H1 (cell line): Measurements from ENCODE around the gene DOCK9. TPM values are rescaled to one million over a fixed set of nuclear protein-coding genes. Genes with fewer than 3 reads are reported as not detected.

ENCODE experiments used
- CTCF ChIA-PET: fragments of 300-600 bp; sonication (Branson Sonifier 250); formaldehyde crosslinking; loops from one replicate; lab custom pipeline; 2021; ENCODE audit not compliant: partially characterized antibody; lab: Charles Lee
- POLR2A ChIA-PET: fragments of 300-600 bp; sonication (Branson Sonifier 250); formaldehyde crosslinking; loops from one replicate; lab custom pipeline; 2021; ENCODE audit warnings: inconsistent platforms; ENCODE audit not compliant: partially characterized antibody; lab: Charles Lee
- DNase-seq, 2 experiments: peaks; one replicate each; pipeline versions ENCODE4 v3.0.0 to v3.0.0-alpha.2; 2010 to 2022; ENCODE audit warnings: low spot score in 2 of 2, low read depth in 1 of 2, mixed read lengths in 1 of 2
- FAIRE-seq: peaks from 2 replicates; lab custom pipeline; 2011; peaks lifted over from hg19 to GRCh38; lab: Jason Lieb, UNC
- H2AFZ ChIP-seq: 2 replicates; pipeline ENCODE4 v1.8.1; 2012; ENCODE audit warnings: low read length, inconsistent platforms
- H2AK5ac ChIP-seq: 2 replicates; pipeline ENCODE4 v1.6.1; 2013; ENCODE audit warnings: low read depth, low read length
- H2BK120ac ChIP-seq: replicated peaks from 2 replicates; pipeline ENCODE3; 2013; ENCODE audit warnings: low read depth, low read length, inconsistent platforms
- H2BK12ac ChIP-seq: 2 replicates; pipeline ENCODE4 v1.6.1; 2013; ENCODE audit warnings: low read depth, low read length
- H2BK15ac ChIP-seq: 2 replicates; pipeline ENCODE4 v1.6.1; 2013; ENCODE audit warnings: low read length
- H2BK20ac ChIP-seq: 2 replicates; pipeline ENCODE4 v1.6.1; 2013; ENCODE audit warnings: low read length
- H2BK5ac ChIP-seq: 2 replicates; pipeline ENCODE4 v1.6.1; 2013; ENCODE audit warnings: low read depth, low read length
- H3K14ac ChIP-seq: 2 replicates; pipeline ENCODE4 v1.6.1; 2013; ENCODE audit warnings: inconsistent platforms; ENCODE audit not compliant: insufficient read length
- H3K18ac ChIP-seq: 2 replicates; pipeline ENCODE4 v1.6.1; 2013; ENCODE audit warnings: low read length; ENCODE audit errors: extremely low read depth
- H3K23ac ChIP-seq: 2 replicates; pipeline ENCODE4 v1.6.1; 2013; ENCODE audit warnings: inconsistent platforms; ENCODE audit not compliant: insufficient read length
- H3K23me2 ChIP-seq: 2 replicates; pipeline ENCODE4 v1.6.1; 2013; ENCODE audit warnings: low read depth, low read length
- H3K27ac ChIP-seq: 2 replicates; pipeline ENCODE4 v1.6.1; 2011; ENCODE audit warnings: low read depth, low read length, inconsistent platforms
- H3K27me3 ChIP-seq, 4 experiments: replicated peaks in 1 of 4; 1 replicate in 1 of 4; 2 replicates in 3 of 4; pipeline versions ENCODE4 v1.6.1 to v1.8.1; 2011 to 2013; ENCODE audit warnings: low read length in 3 of 4, mild to moderate bottlenecking in 3 of 4, inconsistent platforms in 2 of 4, mixed read lengths in 2 of 4, moderate library complexity in 1 of 4; ENCODE audit not compliant: control insufficient read depth in 3 of 4, insufficient read depth in 3 of 4; ENCODE audit errors: extremely low read depth in 1 of 4
- H3K36me3 ChIP-seq, 4 experiments: 2 replicates each; pipeline versions ENCODE4 v1.6.1 to v1.8.1; 2011 to 2013; ENCODE audit warnings: mild to moderate bottlenecking in 4 of 4, low read length in 3 of 4, moderate library complexity in 2 of 4, control low read depth in 1 of 4, inconsistent platforms in 1 of 4; ENCODE audit not compliant: insufficient read depth in 4 of 4, control insufficient read depth in 2 of 4
- H3K4ac ChIP-seq: replicated peaks from 2 replicates; pipeline ENCODE3; 2013; ENCODE audit warnings: low read length, low read depth, mixed read lengths, inconsistent platforms; ENCODE audit not compliant: insufficient read length
- H3K4me1 ChIP-seq, 4 experiments: replicated peaks in 1 of 4; 1 replicate in 1 of 4; 2 replicates in 3 of 4; pipeline versions ENCODE4 v1.6.1 to v1.8.1; 2011 to 2013; ENCODE audit warnings: low read length in 3 of 4, inconsistent platforms in 2 of 4, mixed read lengths in 1 of 4; ENCODE audit not compliant: insufficient read depth in 4 of 4, control insufficient read depth in 3 of 4
- H3K4me2 ChIP-seq, 2 experiments: 2 replicates each; pipeline versions ENCODE4 v1.6.1 to v1.8.1; 2011 to 2013; ENCODE audit warnings: low read depth in 2 of 2, low read length in 2 of 2, control low read depth in 1 of 2, inconsistent platforms in 1 of 2, mild to moderate bottlenecking in 1 of 2; ENCODE audit not compliant: insufficient read depth in 1 of 2
- H3K4me3 ChIP-seq, 4 experiments: fragments of 200-600, 300-600 bp in 1 of 4; sonication (generic), shearing (Covaris generic), sonication (Bioruptor Twin) in 1 of 4; 2 replicates each; pipeline versions ENCODE4 v1.5.1 to v1.8.1; 2011 to 2016; ENCODE audit warnings: low read length in 4 of 4, low read depth in 3 of 4, control low read depth in 2 of 4, inconsistent platforms in 2 of 4, mild to moderate bottlenecking in 2 of 4, mixed read lengths in 1 of 4, moderate library complexity in 1 of 4; ENCODE audit not compliant: insufficient read depth in 2 of 4; ENCODE audit errors: extremely low read depth in 1 of 4
- H3K56ac ChIP-seq: replicated peaks from 2 replicates; pipeline ENCODE3; 2013; ENCODE audit warnings: low read depth, mild to moderate bottlenecking, mixed read lengths, low read length, inconsistent platforms; ENCODE audit not compliant: insufficient read length
- H3K79me1 ChIP-seq: 2 replicates; pipeline ENCODE4 v1.6.1; 2013; ENCODE audit warnings: low read depth, low read length, control low read depth
- H3K79me2 ChIP-seq, 2 experiments: 2 replicates each; pipeline versions ENCODE4 v1.6.1 to v1.8.1; 2012 to 2013; ENCODE audit warnings: low read length in 2 of 2, mild to moderate bottlenecking in 2 of 2, inconsistent platforms in 1 of 2; ENCODE audit not compliant: insufficient read depth in 2 of 2, control insufficient read depth in 1 of 2
- H3K9ac ChIP-seq, 4 experiments: replicated peaks in 1 of 4; 1 replicate in 1 of 4; 2 replicates in 3 of 4; pipeline versions ENCODE4 v1.6.1 to v1.8.1; 2011 to 2013; ENCODE audit warnings: low read depth in 3 of 4, low read length in 3 of 4, control low read depth in 2 of 4, mild to moderate bottlenecking in 2 of 4, moderate library complexity in 2 of 4, inconsistent platforms in 1 of 4; ENCODE audit errors: extremely low read depth in 1 of 4
- H3K9me3 ChIP-seq, 2 experiments: 2 replicates each; pipeline versions ENCODE4 v1.6.1 to v1.8.1; 2012 to 2013; ENCODE audit warnings: mild to moderate bottlenecking in 2 of 2, moderate library complexity in 2 of 2, control low read depth in 1 of 2, inconsistent platforms in 1 of 2, low read depth in 1 of 2, low read length in 1 of 2, mixed read lengths in 1 of 2; ENCODE audit not compliant: insufficient read depth in 2 of 2
- H4K20me1 ChIP-seq, 2 experiments: replicated peaks in 1 of 2; 2 replicates each; pipeline versions ENCODE3 to v1.8.1; 2011 to 2013; ENCODE audit warnings: inconsistent platforms in 2 of 2, low read length in 2 of 2, mild to moderate bottlenecking in 1 of 2; ENCODE audit not compliant: insufficient read depth in 2 of 2, control insufficient read depth in 1 of 2
- H4K5ac ChIP-seq: 2 replicates; pipeline ENCODE4 v1.6.1; 2013; ENCODE audit warnings: low read length, low read depth, mixed read lengths, inconsistent platforms; ENCODE audit not compliant: insufficient read length
- H4K8ac ChIP-seq: 2 replicates; pipeline ENCODE4 v1.8.0; 2013; ENCODE audit warnings: mild to moderate bottlenecking, moderate library complexity, low read length, inconsistent platforms; ENCODE audit not compliant: insufficient read depth; ENCODE audit errors: extremely low read depth
- H4K91ac ChIP-seq: replicated peaks from 2 replicates; pipeline ENCODE3; 2013; ENCODE audit warnings: low read length, mixed read lengths, inconsistent platforms; ENCODE audit not compliant: insufficient read length
- BACH1 ChIP-seq: IDR thresholded peaks from 2 replicates; pipeline ENCODE4 v1.6.1; 2012; ENCODE audit warnings: low read length, improper control_type of control experiment
- CBX5 ChIP-seq: fragments of 300-800, 300-1000 bp; sonication (generic); IDR thresholded peaks from 2 replicates; pipeline ENCODE4 v1.7.1; 2016; ENCODE audit warnings: antibody characterized with exemption, low read length, low read depth
- CBX8 ChIP-seq: fragments of 300-800, 300-1000 bp; sonication (generic); IDR thresholded peaks from 2 replicates; pipeline ENCODE4 v1.7.1; 2016; ENCODE audit warnings: low read depth, low read length, borderline replicate concordance
- HDAC2 ChIP-seq, 2 experiments: fragments of 300-600 bp in 1 of 2; sonication (generic) in 1 of 2; IDR thresholded peaks; 2 replicates each; pipeline ENCODE4 v1.6.1; 2011 to 2012; ENCODE audit warnings: low read depth in 2 of 2, low read length in 2 of 2, mild to moderate bottlenecking in 2 of 2, moderate library complexity in 2 of 2, borderline replicate concordance in 1 of 2, inconsistent platforms in 1 of 2
- HDAC6 ChIP-seq: IDR thresholded peaks from one replicate; pipeline ENCODE4 v1.7.1; 2012; ENCODE audit warnings: low read depth, mild to moderate bottlenecking, inconsistent platforms, low read length, moderate library complexity
- JUN ChIP-seq: IDR thresholded peaks from 2 replicates; pipeline ENCODE4 v1.6.1; 2011; ENCODE audit warnings: low read depth, mild to moderate bottlenecking, improper control_type of control experiment, low read length
- KDM5A ChIP-seq: fragments of 200-600 bp; IDR thresholded peaks from 2 replicates; pipeline ENCODE4 v1.7.1; 2012; ENCODE audit warnings: mild to moderate bottlenecking, low read length, inconsistent platforms, mixed read lengths
- WGBS, 2 experiments: shearing (Covaris generic) in 1 of 2; methylation state at CpG; one replicate each; pipeline versions ENCODE4 v1.1.6 to v1.1.7; 2013 to 2015; ENCODE audit warnings: low lambda C conversion rate in 2 of 2, mixed read lengths in 2 of 2, inconsistent platforms in 1 of 2, low coverage in 1 of 2, missing lambda C conversion rate in 1 of 2; ENCODE audit not compliant: insufficient replicate concordance in 2 of 2, insufficient coverage in 1 of 2, insufficient read length in 1 of 2; ENCODE audit errors: extremely low coverage in 1 of 2, missing lambda C conversion rate in 1 of 2; 5-methylcytosine and 5-hydroxymethylcytosine counted together
- polyA plus RNA-seq, 7 experiments: library from polyadenylated mRNA; depleted of rRNA in 3 of 7; stranded (reverse) in 5 of 7; unstranded in 2 of 7; fragments of >200 nt in 5 of 7; fragments of 200-250 nt in 2 of 7; gene quantifications; 1 replicate in 5 of 7; 2 replicates in 1 of 7; 4 replicates in 1 of 7; pipeline versions ENCODE4 v1.2.1 to v1.2.3, GENCODE V29; 2011 to 2013; ENCODE audit warnings: missing spikeins in 2 of 7, mixed read lengths in 2 of 7
- total RNA-seq: library from RNA; stranded (reverse); fragmentation: NEBNext Ultra II Directional; extraction: Animal tissue kit (Norgen Biotek cat#: 25700); gene quantifications from 2 replicates; pipeline ENCODE4 v1.2.1, GENCODE V29; 2021
- TF ChIP-seq, protein P1 (sequence below): IDR thresholded peaks from 2 replicates; pipeline ENCODE4 v1.6.1; 2012; ENCODE audit warnings: inconsistent platforms

The DOCK9 gene
- total and polyA plus RNA-seq, 2 of the 8 experiments (the other 6 are each of a cell fraction or from before 2014, with no cell fraction given) = 21.6 to 31.5 TPM

DNA sequence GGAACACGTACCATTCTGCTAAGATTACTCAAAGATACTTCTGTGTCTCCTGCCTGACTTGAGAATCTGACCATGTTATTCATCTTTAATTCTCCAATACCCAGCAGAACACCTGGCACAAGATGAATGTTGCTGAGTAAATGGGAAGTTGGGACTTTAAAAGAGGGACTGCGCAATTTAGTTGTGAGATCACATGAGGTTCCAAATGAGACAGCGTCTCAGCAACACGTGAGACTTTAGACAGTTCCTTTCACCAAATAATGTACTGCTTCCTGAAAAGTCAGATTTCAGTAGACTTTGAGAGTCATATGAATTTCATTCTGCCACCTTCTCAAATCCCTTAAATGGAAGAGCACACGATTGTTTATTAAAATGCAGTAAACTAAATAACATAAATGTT is 36.7 kb downstream of the DOCK9 start:
- no peaks in the 10 kb centered on the region for H3K27me3 ChIP-seq
- H2BK12ac ChIP-seq = no peak overlapping the region
- H4K91ac ChIP-seq = no peak overlapping the region
- H4K20me1 ChIP-seq = no peaks in the 10 kb centered on the region
- no peak overlapping the region for H2BK5ac ChIP-seq
- POLR2A ChIA-PET = no interaction called here
- peaks cover 1 to 16% (median 11%) of the 10 kb centered on the region in 4 experiments for H3K4me1 ChIP-seq
- no peak for DNase-seq
- no peaks in the 10 kb centered on the region for H3K79me2 ChIP-seq
- no peaks in the 10 kb centered on the region for H3K36me3 ChIP-seq
- no peak overlapping the region for H3K56ac ChIP-seq
- H3K18ac ChIP-seq = no peak overlapping the region
- H2AK5ac ChIP-seq = no peak overlapping the region
- H2AFZ ChIP-seq = no peak overlapping the region
- no peak overlapping the region for H3K4ac ChIP-seq
- TF ChIP-seq JUN (no peak), CBX8 (no peak), HDAC6 (no peak), HDAC2 (IDR thresholded peaks at IDR 0.05; ENCODE audit: borderline replicate concordance in 1 of 2, low read depth in 2 of 2, low read length in 2 of 2) (no peak), KDM5A (no peak), CBX5 (no peak), BACH1 (no peak)
- TF ChIP-seq, protein P1, sequence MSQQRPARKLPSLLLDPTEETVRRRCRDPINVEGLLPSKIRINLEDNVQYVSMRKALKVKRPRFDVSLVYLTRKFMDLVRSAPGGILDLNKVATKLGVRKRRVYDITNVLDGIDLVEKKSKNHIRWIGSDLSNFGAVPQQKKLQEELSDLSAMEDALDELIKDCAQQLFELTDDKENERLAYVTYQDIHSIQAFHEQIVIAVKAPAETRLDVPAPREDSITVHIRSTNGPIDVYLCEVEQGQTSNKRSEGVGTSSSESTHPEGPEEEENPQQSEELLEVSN = no peak
- H3K79me1 ChIP-seq = no peaks in the 10 kb centered on the region
- CTCF ChIA-PET = interaction anchor here (0.9 kb wide), 1 partner anchor 66 kb away, joined by 3 read pairs; no protein-coding TSS in a partner anchor
- H4K8ac ChIP-seq = no peak overlapping the region
- H3K4me2 ChIP-seq = no peak overlapping the region
- FAIRE-seq = no peak
- H3K14ac ChIP-seq = no peak overlapping the region
- no peak overlapping the region for H3K4me3 ChIP-seq
- 92% methylated on average over 5 of the region's 5 CpGs; no CpG with 5 or more reads in 1 of the 2 experiments for WGBS, 2 experiments
- H2BK20ac ChIP-seq = no peak overlapping the region
- H2BK15ac ChIP-seq = no peak overlapping the region
- no peak overlapping the region for H2BK120ac ChIP-seq
- H4K5ac ChIP-seq = no peak overlapping the region
- H3K23ac ChIP-seq = no peak overlapping the region
- H3K27ac ChIP-seq = no peak overlapping the region
- no peaks in the 10 kb centered on the region for H3K23me2 ChIP-seq
- no peak overlapping the region for H3K9ac ChIP-seq
- no peaks in the 10 kb centered on the region for H3K9me3 ChIP-seq
